ENCODE data around the gene C1GALT1. TPM values are rescaled to one million over a fixed set of nuclear protein-coding genes. Genes with fewer than 3 reads are reported as not detected.

C1GALT1 gene
- total and polyA plus RNA-seq, 2 donors (not counting 1 experiment from before 2014, with no cell fraction given): 12.4 to 66.8 TPM

GRCh38 chr7:7263297-7264230 lies 81.2 kb downstream of the C1GALT1 start:
- Histone ChIP-seq H3K4me1 (ENCODE audit: control insufficient read depth in 2 of 2, insufficient read depth in 2 of 2, low read length in 2 of 2) (peaks cover 16 to 21% of the 10 kb centered on the region in 2 donors), H4K20me1 (ENCODE audit: control insufficient read depth, insufficient read depth, low read length, poor library complexity, severe bottlenecking) (no peaks in the 10 kb centered on the region), H3K27me3 (replicated peaks in 1 of 4; ENCODE audit: control extremely low read depth in 1 of 4, control insufficient read depth in 3 of 4, insufficient read depth in 4 of 4, low read length in 3 of 4) (no peaks in the 10 kb centered on the region), H3K4me2 (replicated peaks; ENCODE audit: low read depth, low read length, poor library complexity, severe bottlenecking) (no peak overlapping the region), H3K9ac (ENCODE audit: low read length) (no peak overlapping the region), H3K27ac (ENCODE audit: low read length in 2 of 2) (no peak overlapping the region), H3K79me2 (ENCODE audit: control insufficient read depth, insufficient read depth, low read length) (no peaks in the 10 kb centered on the region), H3K9me3 (ENCODE audit: control extremely low read depth in 1 of 3, control insufficient read depth in 2 of 3, insufficient read depth in 1 of 3, low read length in 2 of 3) (peaks cover 0 to 6% (median 4%) of the 10 kb centered on the region in 3 donors), H3K36me3 (replicated peaks in 1 of 2; ENCODE audit: control extremely low read depth in 1 of 2, control insufficient read depth in 1 of 2, extremely low read depth in 1 of 2, insufficient read depth in 2 of 2, low read length in 1 of 2) (no peaks in the 10 kb centered on the region), H3K4me3 (ENCODE audit: control extremely low read depth in 1 of 5, extremely low read depth in 1 of 5, insufficient read depth in 1 of 5, low read depth in 2 of 5, low read length in 4 of 5) (no peak overlapping the region), H2AFZ (ENCODE audit: insufficient read depth, low read depth, low read length, poor library complexity, severe bottlenecking) (no peak overlapping the region)
- intact Hi-C loops (cut with micrococcal nuclease): no loop called here
- Mint-ChIP-seq H3K4me3 (no peak overlapping the region), H3K4me1 (peaks cover 19% of the 10 kb centered on the region), H3K27me3 (no peaks in the 10 kb centered on the region), H3K27ac (no peak overlapping the region), H3K9me3 (ENCODE audit: insufficient read depth) (no peaks in the 10 kb centered on the region)
- POLR2A ChIA-PET: no interaction called here
- 100% methylated on average over 3 of the region's 5 CpGs for WGBS (ENCODE audit: insufficient coverage)
- no peak for DNase-seq
- ATAC-seq (ENCODE audit: low read depth): no peak
- CTCF ChIA-PET: interaction anchor here (1.2 to 2.3 kb wide), 2 partner anchors 10 to 159 kb away, joined by 3 to 8 read pairs; no protein-coding TSS in a partner anchor
- TF ChIP-seq EZH2 (IDR thresholded peaks at IDR 0.05; ENCODE audit: borderline replicate concordance, insufficient read depth, low read depth, low read length, poor library complexity, severe bottlenecking): no peak
- TF ChIP-seq CTCF (IDR thresholded peaks at IDR 0.05): no peak
